Neural cell (in vitro differentiated cells): Measurements from ENCODE around the gene OLFML2B.

Experiments
- MXI1 ChIP-seq: fragments of 450-650 bp; conservative IDR thresholded peaks from 2 replicates; pipeline ENCODE4 v1.6.1; 2014; ENCODE audit warnings: antibody characterized with exemption, mild to moderate bottlenecking; ENCODE audit not compliant: poor library complexity, severe bottlenecking
- POLR2AphosphoS5 ChIP-seq: IDR thresholded peaks from 2 replicates; pipeline ENCODE4 v1.6.1; 2012
- TF ChIP-seq, protein P1 (sequence below): fragments of 450-650 bp; IDR thresholded peaks from 2 replicates; pipeline ENCODE4 v1.5.1; 2014; ENCODE audit warnings: antibody characterized with exemption, mild to moderate bottlenecking, moderate library complexity; ENCODE audit not compliant: poor library complexity, severe bottlenecking

DNA sequence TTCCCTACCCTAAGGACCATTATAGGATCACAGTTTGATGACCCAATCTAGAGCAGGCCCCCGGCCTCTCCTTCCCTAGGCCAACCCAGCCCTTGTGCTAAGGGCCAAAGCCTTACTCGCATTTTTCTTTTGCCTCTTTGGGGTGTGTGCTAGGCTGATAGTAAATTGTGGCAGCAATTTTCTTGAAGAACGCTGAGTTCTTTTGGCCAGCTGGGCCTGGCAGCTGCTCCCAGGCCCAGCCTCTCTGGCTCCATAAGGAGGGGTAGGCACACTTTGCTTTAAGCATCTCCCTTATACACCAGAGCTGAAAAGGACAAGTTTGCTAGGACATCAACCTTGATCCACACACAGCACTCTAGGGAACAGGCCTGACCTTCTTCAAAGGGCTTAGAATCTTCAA lies 4.2 kb downstream of the OLFML2B start:
- TF ChIP-seq, protein P1, sequence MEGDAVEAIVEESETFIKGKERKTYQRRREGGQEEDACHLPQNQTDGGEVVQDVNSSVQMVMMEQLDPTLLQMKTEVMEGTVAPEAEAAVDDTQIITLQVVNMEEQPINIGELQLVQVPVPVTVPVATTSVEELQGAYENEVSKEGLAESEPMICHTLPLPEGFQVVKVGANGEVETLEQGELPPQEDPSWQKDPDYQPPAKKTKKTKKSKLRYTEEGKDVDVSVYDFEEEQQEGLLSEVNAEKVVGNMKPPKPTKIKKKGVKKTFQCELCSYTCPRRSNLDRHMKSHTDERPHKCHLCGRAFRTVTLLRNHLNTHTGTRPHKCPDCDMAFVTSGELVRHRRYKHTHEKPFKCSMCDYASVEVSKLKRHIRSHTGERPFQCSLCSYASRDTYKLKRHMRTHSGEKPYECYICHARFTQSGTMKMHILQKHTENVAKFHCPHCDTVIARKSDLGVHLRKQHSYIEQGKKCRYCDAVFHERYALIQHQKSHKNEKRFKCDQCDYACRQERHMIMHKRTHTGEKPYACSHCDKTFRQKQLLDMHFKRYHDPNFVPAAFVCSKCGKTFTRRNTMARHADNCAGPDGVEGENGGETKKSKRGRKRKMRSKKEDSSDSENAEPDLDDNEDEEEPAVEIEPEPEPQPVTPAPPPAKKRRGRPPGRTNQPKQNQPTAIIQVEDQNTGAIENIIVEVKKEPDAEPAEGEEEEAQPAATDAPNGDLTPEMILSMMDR, result no peak
- TF ChIP-seq POLR2AphosphoS5 (no peak), MXI1 (no peak)
